NCI-H1694 (cell line): ENCODE data around the gene SLC5A6.

ENCODE experiments used
- DNase-seq: peaks from one replicate; lab custom pipeline; 2025; lab: John Stamatoyannopoulos, UW

SLC5A6 gene

DNA sequence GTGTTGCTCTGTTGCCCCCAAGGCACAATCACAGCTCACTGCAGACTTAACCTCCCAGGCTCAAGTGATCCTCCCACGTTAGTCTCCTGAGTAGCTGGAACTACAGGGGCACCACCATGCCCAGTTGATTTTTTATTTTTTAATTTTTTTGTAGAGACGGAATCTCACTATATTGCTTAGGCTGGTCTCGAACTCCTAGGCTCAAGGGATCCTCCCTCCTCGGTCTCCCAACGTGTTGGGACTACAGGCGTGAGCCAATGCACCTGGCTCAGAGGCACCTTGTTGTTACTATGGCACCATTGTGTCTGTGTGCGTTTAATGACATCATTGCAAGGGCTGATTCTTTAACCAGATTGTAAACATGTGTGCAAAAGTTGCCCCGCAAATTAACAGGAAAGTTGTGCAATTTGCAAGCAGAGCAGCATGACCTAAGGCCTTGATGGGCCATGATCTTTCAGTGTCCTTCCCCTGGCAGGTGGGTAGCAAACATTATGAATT is 40.7 kb downstream of the SLC5A6 start:
- DNase-seq: no peak

- DNase-seq: no peak
Observed at GRCh38 chr2:27170581-27171337, 41.3 kb downstream of the SLC5A6 start.

DNA sequence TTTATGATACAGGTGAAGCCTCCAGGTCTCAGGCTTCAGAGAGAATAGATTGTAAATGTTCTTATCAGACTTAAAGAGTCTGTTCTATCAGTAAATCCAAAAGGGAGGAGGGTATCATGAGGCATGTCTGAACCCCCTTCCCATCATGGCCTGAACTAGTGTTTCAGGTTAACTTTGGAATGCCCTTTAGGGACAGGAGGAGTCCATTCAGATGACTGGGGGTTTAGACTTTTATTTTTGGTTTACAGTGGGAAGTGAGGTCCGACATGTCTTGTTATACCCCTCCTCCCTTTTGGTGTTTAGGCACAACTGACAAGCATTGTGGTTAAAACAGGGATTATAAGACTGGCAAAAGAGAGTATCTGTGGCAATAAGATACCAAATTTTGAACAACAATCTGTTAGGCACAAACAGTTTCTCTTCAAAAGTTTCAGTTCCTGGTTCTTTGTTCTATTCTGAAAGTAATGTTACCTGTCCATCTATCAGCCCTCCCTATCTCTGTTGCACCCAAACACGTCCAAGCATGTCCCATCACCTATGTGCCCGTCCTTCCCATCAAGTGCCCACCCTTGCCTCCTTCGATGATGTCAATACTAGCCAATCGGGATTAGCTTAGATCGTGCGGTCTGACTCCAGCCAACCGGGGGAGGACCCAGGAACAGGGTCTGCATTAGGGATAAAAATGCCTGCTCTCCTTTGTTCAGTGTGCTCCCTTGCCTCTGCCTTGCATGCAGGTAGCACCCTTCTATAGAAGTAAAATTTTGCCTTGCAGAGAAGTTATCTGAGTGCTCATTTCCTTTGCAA is 46.9 kb downstream of the SLC5A6 start:
- no peak for DNase-seq

DNA sequence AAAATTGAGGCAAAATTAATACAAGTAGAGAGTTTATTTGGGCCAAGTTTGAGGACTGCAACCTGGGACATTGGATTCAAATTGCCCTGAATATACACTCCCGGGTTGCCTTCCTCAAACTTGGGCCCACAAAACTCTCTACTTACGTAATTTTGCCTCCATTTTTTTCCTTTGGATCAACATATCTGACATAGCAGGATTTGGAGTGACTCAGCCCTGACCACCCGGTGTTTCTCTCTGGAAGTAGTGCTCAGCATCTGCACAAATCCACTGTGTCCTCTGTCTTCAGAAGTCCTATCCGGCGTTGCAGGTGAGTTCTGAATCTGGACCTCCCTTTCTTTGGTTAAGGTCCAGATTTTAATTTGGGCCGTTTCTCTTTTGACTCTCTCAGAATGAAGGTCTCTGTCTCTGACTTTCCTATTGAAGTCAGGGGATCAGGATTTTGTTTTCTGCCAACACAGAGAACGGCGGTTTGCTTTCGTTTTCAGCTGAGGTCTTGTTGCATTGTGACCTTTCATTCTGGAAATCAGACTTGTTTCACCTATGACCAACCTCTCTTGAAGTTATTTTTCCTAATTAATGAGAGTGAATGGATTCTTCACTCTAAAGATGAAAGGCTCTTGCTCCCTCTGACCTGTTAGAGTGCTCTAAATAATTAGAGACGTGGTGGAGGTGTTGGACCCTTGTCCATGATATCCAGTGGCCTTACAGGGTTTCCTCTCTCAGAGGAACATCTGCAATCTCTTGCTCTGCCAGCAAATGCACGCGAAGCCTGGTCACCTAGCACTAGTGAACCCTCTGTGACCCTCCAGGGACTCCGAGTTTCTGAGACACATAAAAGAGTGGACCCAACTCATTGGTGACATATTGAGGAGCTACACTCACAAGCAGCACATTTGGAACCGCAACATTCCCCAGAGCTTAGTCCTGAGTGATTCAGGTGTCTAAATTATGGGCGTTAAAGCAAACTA is 49.6 kb downstream of the SLC5A6 start:
- no peak for DNase-seq

GRCh38 chr2:27160191-27160590 is 51.9 kb downstream of the SLC5A6 start:
- no peak for DNase-seq

DNA sequence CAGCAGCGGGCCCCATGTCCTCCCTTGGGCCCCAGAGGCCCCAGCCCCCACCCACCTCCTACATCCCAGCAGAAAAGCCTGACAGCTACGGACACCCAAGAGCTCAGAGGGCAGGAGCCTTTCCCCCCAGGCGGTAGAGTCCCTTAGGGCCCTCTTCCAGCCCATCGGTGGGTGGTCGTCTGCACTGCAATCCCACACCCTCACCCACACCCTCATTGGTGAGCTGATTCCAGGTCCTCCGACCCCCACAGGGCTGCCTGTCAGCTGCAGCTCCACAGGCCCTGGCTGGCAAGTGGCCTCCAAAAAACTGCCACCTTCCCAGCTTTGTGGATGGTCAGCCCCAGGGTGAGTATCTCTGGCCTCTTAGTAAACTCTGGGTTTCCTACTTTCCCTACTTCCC is 52.8 kb downstream of the SLC5A6 start:
- no peak for DNase-seq

DNA sequence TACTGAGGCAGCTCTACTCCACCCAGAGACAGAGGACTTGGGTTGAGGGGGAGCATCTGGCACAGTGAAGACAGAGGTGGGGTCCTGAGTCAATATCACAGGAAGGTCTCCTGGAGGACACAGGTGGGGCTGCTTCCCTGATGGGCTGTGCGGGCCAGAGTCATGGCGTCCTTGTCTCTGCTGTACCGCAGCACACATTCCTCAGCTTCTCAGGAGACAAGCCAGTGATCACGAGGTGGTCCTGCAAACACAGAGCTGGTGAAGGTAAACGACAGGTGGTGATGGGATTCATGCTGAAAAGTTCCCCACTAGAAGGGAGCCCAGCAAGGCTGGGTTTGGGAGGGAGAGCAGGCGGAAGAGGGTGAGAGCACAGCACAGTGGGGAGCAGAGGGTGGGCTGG is 53.6 kb downstream of the SLC5A6 start:
- no peak for DNase-seq

DNA sequence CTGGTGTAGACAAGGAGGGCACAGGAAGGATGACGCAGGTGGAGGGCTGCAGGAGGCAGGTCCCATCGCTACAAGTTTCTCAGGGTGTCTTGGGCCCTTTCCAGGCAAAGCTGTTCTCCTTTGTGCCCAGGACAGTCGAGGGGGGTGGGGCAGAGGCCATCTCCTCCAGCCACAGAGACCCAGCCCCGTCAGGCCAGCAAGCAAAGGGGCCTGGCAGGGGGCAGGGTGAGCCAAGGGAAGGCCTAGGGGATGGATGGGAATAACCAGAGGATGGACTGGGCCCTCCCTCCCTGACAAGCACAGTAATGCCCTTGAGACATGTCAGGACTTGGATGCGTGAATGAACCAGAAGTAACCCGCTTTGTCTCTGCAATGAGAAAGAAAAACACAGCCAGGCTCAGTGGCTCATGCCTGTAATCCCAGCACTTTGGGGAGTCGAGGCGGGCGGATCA is 57.0 kb downstream of the SLC5A6 start:
- no peak for DNase-seq

GRCh38 chr2:27154488-27154887 is 57.6 kb downstream of the SLC5A6 start:
- DNase-seq: no peak

- no peak for DNase-seq
Observed at GRCh38 chr2:27152796-27153464, 59.1 kb downstream of the SLC5A6 start.

- no peak for DNase-seq
Observed at GRCh38 chr2:27152102-27152795, 59.8 kb downstream of the SLC5A6 start.

GRCh38 chr2:27150639-27151230 is 61.3 kb downstream of the SLC5A6 start:
- no peak for DNase-seq
